Gastroesophageal sphincter (tissue), 4 donors: ENCODE data around the gene CD4. TPM values are rescaled to one million over a fixed set of nuclear protein-coding genes. Genes with fewer than 3 reads are reported as not detected.

Experiments
- ATAC-seq: fragments of 150-250 bp; one replicate; pipeline ENCODE4 v1.9.1; 2016; ENCODE audit warnings: mild to moderate bottlenecking, moderate library complexity
- H3K27ac ChIP-seq, 4 donors: fragments of 200-600 bp; sonication (generic) in 3 of 4; 1 replicate in 3 of 4; 2 replicates in 1 of 4; pipeline ENCODE4 v1.5.1; 2016 to 2019
- H3K27me3 ChIP-seq: fragments of 200-600 bp; sonication (generic); one replicate; pipeline ENCODE4 v1.5.1; 2019
- H3K36me3 ChIP-seq, 2 donors: fragments of 200-600 bp; sonication (generic); one replicate each; pipeline ENCODE4 v1.5.1; 2019; ENCODE audit warnings: control low read depth in 1 of 2
- H3K4me1 ChIP-seq, 3 donors: fragments of 200-600 bp; sonication (generic); 1 replicate in 2 of 3; 2 replicates in 1 of 3; pipeline ENCODE4 v1.5.1; 2016 to 2019; ENCODE audit warnings: control low read depth in 2 of 3
- H3K4me3 ChIP-seq, 2 donors: fragments of 200-600 bp; sonication (generic); one replicate each; pipeline ENCODE4 v1.5.1; 2019; ENCODE audit warnings: mild to moderate bottlenecking in 1 of 2, moderate library complexity in 1 of 2
- H3K9me3 ChIP-seq, 3 donors: fragments of 200-600 bp; sonication (generic); one replicate each; pipeline ENCODE4 v1.5.1; 2017 to 2019; ENCODE audit warnings: control low read depth in 2 of 3
- CTCF ChIP-seq, 4 experiments: fragments of 200-600 bp in 2 of 4; fragments of 450-650 bp in 2 of 4; sonication (generic) in 1 of 4; IDR thresholded peaks; one replicate each; pipeline ENCODE4 v1.5.1; 2017 to 2019; ENCODE audit warnings: antibody characterized with exemption in 4 of 4, mild to moderate bottlenecking in 2 of 4, moderate library complexity in 2 of 4
- EP300 ChIP-seq: sonication (generic); formaldehyde crosslinking; IDR thresholded peaks from one replicate; pipeline ENCODE4 v1.6.1; 2017; ENCODE audit warnings: antibody characterized with exemption, mild to moderate bottlenecking
- POLR2A ChIP-seq, 2 donors: fragments of 450-650 bp; IDR thresholded peaks; one replicate each; pipeline ENCODE4 v1.6.1; 2017; ENCODE audit warnings: antibody characterized with exemption in 2 of 2, mild to moderate bottlenecking in 2 of 2, moderate library complexity in 1 of 2
- POLR2AphosphoS5 ChIP-seq: sonication (generic); formaldehyde crosslinking; IDR thresholded peaks from one replicate; pipeline ENCODE4 v1.6.1; 2017; ENCODE audit warnings: antibody characterized with exemption
- WGBS, 2 donors: methylation state at CpG; one replicate each; pipeline ENCODE4 v1.1.5; 2018; ENCODE audit warnings: low coverage in 1 of 2; 5-methylcytosine and 5-hydroxymethylcytosine counted together
- total RNA-seq, 4 donors: library from RNA; depleted of rRNA; stranded (reverse); fragments of >200 nt; gene quantifications; one replicate each; pipeline ENCODE4 v1.1.0, GENCODE V29; 2016

CD4 gene
- total RNA-seq, 4 donors from 2014 or later = 2.6 to 15.2 (median 9.1) TPM

- no peak overlapping the region for H3K4me3 ChIP-seq
- TF ChIP-seq EP300 (no peak), POLR2AphosphoS5 (no peak), CTCF (IDR thresholded peaks at IDR 0.05) (no peak), POLR2A (IDR thresholded peaks at IDR 0.05) (no peak)
- H3K27ac ChIP-seq = no peak overlapping the region
- H3K9me3 ChIP-seq = no peaks in the 10 kb centered on the region
- WGBS, 2 donors = 52 to 69% methylated on average over 2 to 3 of the region's 3 CpGs
- ATAC-seq = no peak
- no peaks in the 10 kb centered on the region for H3K36me3 ChIP-seq
- H3K4me1 ChIP-seq = peaks cover 0 to 9% (median 6%) of the 10 kb centered on the region in 3 donors
- H3K27me3 ChIP-seq = no peaks in the 10 kb centered on the region
These were observed 27.3 kb downstream of the CD4 start for GRCh38 chr12:6816598-6816997.

GRCh38 chr12:6817098-6817497 is 27.8 kb downstream of the CD4 start:
- no peaks in the 10 kb centered on the region for H3K36me3 ChIP-seq
- H3K4me3 ChIP-seq = no peak overlapping the region
- peaks cover 0 to 14% (median 9%) of the 10 kb centered on the region in 3 donors for H3K4me1 ChIP-seq
- no peak for TF ChIP-seq POLR2AphosphoS5
- TF ChIP-seq EP300 = no peak
- no peak for TF ChIP-seq POLR2A (IDR thresholded peaks at IDR 0.05)
- TF ChIP-seq CTCF (IDR thresholded peaks at IDR 0.05) = no peak
- no peak for ATAC-seq
- no peaks in the 10 kb centered on the region for H3K9me3 ChIP-seq
- peaks cover 2% of the 10 kb centered on the region for H3K27me3 ChIP-seq
- no CpG with 5 or more reads among the region's 8 CpGs for WGBS, 2 donors
- H3K27ac ChIP-seq = no peak overlapping the region

- H3K9me3 ChIP-seq = no peaks in the 10 kb centered on the region
These were observed 28.4 kb downstream of the CD4 start for GRCh38 chr12:6817662-6818157.

GRCh38 chr12:6818222-6818621 is 28.9 kb downstream of the CD4 start:
- Histone ChIP-seq H3K36me3 (no peaks in the 10 kb centered on the region), H3K4me1 (peaks cover 0 to 26% (median 14%) of the 10 kb centered on the region in 3 donors), H3K4me3 (no peak overlapping the region), H3K27ac (no peak overlapping the region), H3K9me3 (no peaks in the 10 kb centered on the region), H3K27me3 (peaks cover 12% of the 10 kb centered on the region)
- 40 to 75% methylated on average over 2 to 3 of the region's 10 CpGs for WGBS, 2 donors
- no peak for TF ChIP-seq POLR2AphosphoS5
- no peak for TF ChIP-seq CTCF (IDR thresholded peaks at IDR 0.05)
- TF ChIP-seq POLR2A (IDR thresholded peaks at IDR 0.05) = no peak
- no peak for TF ChIP-seq EP300
- ATAC-seq = no peak

More at GRCh38 chr12:6817662-6818157, 28.4 kb downstream of the CD4 start:
- 75 to 84% methylated on average over 16 to 18 of the region's 20 CpGs for WGBS, 2 donors
- H3K27ac ChIP-seq = no peak overlapping the region
- TF ChIP-seq POLR2A (IDR thresholded peaks at IDR 0.05) = no peak
- TF ChIP-seq EP300 = no peak
- ATAC-seq = no peak
- no peak overlapping the region for H3K4me3 ChIP-seq
- H3K4me1 ChIP-seq = peaks cover 0 to 20% (median 14%) of the 10 kb centered on the region in 3 donors
- H3K27me3 ChIP-seq = peaks cover 7% of the 10 kb centered on the region
- no peaks in the 10 kb centered on the region for H3K36me3 ChIP-seq

- TF ChIP-seq EP300 (no peak), POLR2AphosphoS5 (no peak), CTCF (IDR thresholded peaks at IDR 0.05) (no peak), POLR2A (IDR thresholded peaks at IDR 0.05) (no peak)
- no peaks in the 10 kb centered on the region for H3K9me3 ChIP-seq
- no peak overlapping the region for H3K27ac ChIP-seq
- peaks cover 0 to 30% (median 14%) of the 10 kb centered on the region in 3 donors for H3K4me1 ChIP-seq
- no peaks in the 10 kb centered on the region for H3K36me3 ChIP-seq
- H3K27me3 ChIP-seq = peaks cover 16% of the 10 kb centered on the region
- 80% methylated on average over 2 of the region's 5 CpGs; no CpG with 5 or more reads in 1 of the 2 donors for WGBS, 2 donors
- H3K4me3 ChIP-seq = no peak overlapping the region
- ATAC-seq = no peak
These were observed 29.3 kb downstream of the CD4 start for GRCh38 chr12:6818645-6819044.
